B cell (primary cell): ENCODE results near the gene SCRN1.

Experiments
- CTCF ChIP-seq: fragments of 200-600 bp; IDR thresholded peaks from one replicate; pipeline ENCODE4 v1.8.0; 2022; ENCODE audit warnings: antibody characterized with exemption, mild to moderate bottlenecking
- EZH2 ChIP-seq: IDR thresholded peaks from 2 replicates; pipeline ENCODE4 v1.6.1; 2012; ENCODE audit warnings: borderline replicate concordance, low read depth, mild to moderate bottlenecking, moderate library complexity, low read length; ENCODE audit not compliant: insufficient read depth, poor library complexity, severe bottlenecking

GRCh38 chr7:29886827-29887226 is 102.8 kb downstream of the SCRN1 start:
- TF ChIP-seq CTCF (no peak), EZH2 (no peak)
